DMS53 treated with DMSO at 0.1 percent for 48 hours (cell line): ENCODE data around the gene PAGE1.
"Not testable (repeated sequence)": the region's sequence is repeated elsewhere in the genome, so short reads cannot be mapped to it uniquely, and the experiment has no call there.

Experiments
- DNase-seq: peaks from one replicate; lab custom pipeline; 2025; ENCODE audit not compliant: unreplicated experiment; lab: John Stamatoyannopoulos, UW

The PAGE1 gene

DNA sequence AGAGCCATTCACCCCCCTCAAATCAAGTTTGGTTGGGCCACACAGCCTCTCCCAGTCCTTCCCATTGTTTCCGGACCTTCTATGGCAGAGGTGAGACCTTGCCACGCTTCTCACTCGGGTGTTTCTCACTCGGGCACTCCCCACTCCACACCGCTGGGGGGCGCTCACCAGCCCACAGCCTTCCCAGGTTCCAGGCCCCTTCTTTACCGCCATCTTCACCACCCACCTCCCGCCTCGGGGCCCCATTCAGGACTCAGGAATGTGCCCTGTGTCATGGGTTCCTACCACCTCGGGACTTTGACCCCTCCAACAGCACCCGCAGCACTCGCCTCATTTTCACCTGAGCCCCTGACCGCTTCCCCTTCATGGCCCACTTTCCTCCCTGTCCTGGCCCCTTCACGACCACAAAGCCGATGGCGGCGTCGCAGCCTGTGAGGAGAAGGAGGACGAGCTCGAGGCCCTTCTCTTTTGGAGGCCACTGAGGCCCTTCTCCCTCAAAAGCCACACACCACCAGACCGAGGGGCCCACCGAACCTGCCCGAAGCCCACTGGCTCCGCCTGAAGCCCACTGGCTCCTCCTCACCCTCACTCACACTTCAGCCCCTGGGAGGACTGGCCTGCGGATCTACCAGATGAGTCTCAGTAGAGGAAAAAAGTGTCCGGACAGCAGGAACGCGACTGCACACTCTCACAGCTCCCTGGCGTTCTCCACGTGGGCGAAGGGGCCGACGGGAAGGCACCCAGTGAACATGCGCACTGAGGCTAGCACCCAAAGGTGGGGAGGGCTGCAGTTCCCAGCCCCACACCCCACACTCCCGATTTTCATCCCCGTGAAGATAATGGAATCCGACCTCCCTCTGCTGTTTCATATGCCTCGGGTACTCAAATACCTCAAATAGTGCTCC is at the start of gene PAGE1:
Gene PAGE1 (minus strand): TSS at position 709 of the 905 bp plus-strand sequence. CDS start 1,214 bp downstream, outside the sequence.
- DNase-seq = no peak

DNA sequence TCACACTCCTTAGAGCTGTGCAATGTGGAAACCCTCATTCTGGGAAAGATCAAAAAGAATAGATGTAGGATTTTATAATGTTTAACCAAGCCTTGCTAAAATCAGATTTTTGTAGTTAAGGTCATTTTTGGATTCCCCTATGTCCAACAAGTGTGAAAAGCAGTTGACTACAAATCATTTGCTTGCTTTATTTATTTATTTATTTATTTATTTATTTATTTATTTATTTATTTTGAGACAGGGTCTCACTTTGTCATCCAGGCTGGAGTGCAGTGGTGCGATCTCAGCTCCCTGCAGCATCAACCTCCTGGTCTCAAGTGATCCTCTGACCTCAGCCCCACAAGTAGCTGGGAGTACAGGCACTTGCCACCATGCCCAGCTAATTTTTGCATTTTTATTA is 45.7 kb upstream of the PAGE1 start:
- not testable (repeated sequence) for DNase-seq

DNA sequence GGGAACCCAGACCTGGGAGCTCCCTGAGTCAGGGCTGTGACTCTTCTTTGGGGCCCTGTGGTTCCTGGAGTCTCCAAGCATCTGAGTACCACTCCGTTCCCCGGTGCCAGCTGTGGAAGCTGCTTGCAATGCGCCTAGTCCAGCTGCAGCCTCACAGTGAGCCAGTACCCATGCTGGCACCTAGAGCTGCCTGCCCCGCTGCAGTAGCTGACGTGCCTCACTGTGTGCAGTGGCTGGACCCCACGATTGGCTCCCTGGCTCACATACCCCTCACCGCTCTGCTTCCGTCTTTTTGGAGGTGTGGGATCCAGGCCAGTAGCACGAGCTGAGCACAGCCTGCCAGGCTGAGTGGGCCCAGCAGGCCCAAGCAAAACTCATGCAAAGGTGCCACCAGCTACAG is 32.1 kb upstream of the PAGE1 start:
- no peak for DNase-seq

DNA sequence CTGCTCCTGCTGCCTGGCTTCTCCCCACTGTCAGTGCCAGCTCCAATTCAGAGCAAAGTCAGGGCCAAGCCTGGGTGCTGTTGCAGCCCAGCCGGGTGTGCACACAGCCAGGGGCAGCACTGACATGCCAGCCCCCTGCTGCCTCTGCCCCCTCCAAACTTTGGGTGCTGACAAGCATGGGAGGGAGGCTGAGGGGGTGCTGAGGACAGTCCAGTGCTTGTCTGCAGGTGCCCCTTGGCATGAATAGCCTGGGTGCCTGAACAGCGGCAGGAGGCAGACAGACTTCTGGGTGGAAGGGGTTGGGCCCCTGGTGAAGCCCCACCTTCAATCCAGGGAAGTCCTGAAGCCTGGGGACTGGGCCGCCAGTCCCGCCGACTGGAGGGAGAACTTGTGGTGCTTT is 31.2 kb upstream of the PAGE1 start:
- DNase-seq = no peak

DNA sequence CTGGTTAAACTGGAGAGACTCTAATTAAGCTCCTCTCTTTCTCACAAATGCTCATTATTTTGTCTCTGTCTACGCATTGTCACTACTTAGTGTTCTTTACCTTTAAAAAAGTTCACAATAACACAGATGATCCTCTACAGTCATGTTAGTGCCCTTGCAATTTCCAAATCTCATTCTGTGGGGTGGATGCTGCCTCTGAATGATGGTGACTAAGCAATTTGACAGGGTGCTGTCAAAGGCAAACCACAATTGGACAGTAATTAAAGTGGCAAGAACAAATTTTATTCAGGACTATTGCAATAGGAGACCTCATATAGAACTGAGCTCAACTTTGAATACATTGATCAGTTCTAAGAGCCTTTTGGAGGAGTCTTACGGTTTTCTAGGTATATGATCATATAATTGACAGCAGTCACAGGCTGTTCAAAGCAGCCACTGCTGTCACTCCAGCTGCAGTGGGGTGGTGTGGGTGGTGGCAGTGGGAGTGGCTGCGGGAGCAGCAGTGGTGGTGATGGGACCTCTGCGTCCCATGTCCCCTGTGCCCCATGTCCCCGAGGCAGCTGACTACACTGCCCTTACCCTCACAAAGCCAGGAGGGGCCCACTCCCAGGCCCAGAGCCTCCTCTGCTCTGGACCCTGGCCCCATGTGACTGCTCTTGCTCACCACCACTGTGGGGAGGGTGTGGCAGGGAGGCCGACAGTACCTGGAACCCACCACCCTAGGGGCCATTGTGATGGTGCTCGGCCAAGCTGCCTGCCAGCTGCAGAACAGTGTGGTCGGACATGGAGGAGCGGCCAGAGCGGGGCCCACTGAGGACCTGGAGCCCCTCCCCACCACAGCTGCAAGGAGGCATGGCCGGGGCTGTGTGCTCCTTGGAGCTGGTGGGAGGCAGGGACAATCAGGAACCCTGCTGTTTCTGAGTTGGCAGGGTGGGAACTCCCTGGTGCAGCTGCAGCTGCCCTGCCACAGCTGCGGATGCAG is 30.4 kb upstream of the PAGE1 start:
- no peak for DNase-seq

DNA sequence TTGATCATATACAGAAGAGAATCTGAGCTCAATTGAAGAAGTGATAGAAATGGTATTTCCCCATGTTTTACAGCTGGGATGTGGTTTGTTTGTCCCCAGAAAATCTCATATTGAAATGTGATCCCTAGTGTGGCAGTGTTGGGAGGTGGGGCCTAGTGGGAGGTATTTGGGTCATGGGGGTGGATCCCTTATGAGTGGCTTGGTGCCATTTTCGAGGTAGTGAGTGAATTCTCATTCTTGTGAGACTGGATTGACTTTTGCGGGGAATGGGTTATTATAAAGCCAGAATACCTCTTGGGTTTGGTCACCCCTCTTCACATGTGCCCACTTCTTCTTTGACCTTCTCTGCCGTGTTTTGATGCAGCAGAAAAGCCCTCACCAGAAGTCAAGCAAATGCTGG is 29.6 kb upstream of the PAGE1 start:
- no peak for DNase-seq

- DNase-seq = not testable (repeated sequence)
Measured at GRCh38 chrX:49720106-49720505, 24.3 kb upstream of the PAGE1 start.

GRCh38 chrX:49712577-49712976 is 16.8 kb upstream of the PAGE1 start:
- DNase-seq = no peak

GRCh38 chrX:49710744-49711319 is 15.0 kb upstream of the PAGE1 start:
- peak; percentile 2 for DNase-seq

DNA sequence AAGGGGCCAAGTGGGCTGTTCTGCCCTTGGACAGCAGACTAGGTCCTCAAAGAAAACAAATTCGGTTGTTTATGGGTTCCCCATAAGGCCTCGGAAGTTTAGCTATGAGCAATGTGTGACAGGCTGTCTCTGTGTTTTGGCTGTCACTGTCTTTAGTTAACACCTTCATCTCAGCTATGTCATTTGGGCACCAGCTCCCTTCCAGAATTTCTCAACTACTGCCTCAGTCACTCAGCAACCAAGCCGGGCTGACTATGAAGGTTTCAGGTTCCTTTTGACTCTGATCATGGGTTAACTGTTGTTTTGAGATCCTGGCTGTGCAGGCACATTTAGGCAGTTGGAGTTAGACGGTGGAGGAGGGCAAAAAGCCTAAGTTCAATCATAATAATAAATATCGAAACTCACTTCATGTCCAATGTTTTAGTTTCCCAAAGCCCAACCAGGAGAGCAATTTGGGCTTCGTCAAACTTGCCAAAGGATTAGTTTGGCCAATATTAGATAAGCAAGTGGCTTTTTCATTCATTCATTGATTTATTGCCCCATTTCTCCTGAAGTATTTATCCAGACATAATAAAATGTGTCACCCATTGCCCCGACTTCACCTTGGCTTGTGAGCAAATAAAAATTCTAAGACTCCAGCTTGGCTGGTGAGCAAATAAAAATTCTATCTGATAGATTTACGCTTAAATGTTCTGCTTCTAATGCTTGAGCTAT is 9.1 kb upstream of the PAGE1 start:
- DNase-seq = no peak

DNA sequence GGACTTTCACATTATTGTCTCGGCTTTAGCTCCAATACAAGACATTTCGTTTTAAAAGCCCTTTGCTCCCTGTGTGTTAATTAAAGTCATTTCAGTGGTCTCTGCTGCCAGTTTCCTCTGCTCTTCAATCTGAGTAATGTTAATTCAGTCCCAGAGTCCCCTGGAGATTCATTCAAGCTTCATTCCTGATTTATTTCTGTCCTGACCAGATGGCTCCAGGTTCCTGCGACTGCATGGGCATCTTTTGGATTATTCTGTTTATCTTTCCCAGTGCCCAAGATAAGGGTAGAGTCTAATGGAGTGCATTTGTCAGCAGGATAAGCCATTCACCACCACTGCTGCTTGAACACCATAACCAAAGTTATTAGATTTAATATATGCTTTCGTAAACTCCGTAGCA is 6.1 kb upstream of the PAGE1 start:
- DNase-seq = no peak

DNA sequence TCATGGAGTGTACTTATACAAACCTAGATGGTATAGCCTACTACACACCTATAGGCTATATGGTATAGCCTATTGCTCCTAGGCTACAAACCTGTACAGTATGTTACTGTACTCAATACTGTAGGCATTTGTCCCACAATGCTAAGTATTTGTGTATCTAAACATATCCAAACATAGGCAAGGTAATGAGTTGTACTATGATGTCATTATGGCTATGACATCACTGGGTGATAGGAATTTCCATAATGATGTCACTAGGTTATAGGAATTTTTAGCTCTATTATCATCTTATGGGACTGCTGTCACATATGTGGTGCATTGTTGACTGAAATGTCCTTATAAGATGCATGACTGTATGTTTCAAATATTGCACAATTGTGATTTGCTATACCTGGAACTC is 5.5 kb upstream of the PAGE1 start:
- no peak for DNase-seq

DNA sequence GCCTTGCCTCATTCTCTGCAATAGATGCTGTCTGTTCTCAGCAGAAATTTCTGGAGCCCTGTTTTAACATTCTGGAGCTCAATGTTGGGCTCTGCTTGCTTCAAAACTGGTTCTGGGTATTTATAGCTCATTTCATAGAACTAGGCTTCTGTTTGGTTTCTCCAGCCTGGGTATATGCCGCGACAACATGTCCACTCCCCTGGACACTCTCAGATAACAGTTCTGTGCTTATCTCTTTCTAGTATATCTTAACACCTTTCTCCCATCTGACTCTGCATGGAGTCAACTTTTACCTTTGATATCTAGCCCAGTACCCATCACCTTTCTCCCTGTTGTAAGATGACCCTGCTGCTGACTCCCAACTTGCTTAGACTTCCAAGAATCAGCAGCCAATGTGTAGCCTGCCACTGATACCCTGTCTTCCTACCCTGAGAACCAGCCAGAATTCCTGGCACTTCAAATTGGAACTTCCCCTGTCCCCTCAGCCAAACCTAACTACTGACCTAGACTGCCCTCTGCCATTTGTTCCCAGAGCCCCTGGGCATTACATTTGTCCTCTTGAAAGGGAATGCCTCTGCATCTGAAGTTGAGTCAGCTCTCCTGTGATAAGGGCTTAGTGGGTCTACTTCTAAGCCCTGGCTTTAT is 20.6 kb downstream of the PAGE1 start:
- no peak for DNase-seq

- DNase-seq = no peak
Measured at GRCh38 chrX:49673394-49673793, 22.4 kb downstream of the PAGE1 start.

GRCh38 chrX:49664824-49665223 is 31.0 kb downstream of the PAGE1 start:
- no peak for DNase-seq

- DNase-seq = no peak
Measured at GRCh38 chrX:49661881-49662280, 33.9 kb downstream of the PAGE1 start.

- DNase-seq = no peak
Measured at GRCh38 chrX:49659771-49660170, 36.0 kb downstream of the PAGE1 start.

DNA sequence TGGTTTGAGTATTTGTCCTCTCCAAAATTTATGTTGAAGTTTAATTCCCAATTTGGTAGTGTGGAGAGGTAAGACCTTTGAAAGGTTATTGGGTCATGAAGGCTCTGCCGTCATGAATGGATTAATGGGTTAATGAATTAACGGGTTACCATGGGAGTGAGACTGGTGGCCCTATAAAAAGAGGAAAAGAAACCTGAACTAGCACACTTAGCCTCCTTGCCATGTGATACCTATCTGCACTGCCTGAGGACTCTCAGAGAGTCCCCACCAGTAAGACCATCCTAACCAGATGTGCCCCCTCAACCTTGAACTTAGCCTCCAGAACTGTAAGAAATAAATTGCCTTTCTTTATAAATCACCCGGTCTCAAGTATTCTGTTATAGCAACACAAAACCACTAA is 39.3 kb downstream of the PAGE1 start:
- no peak for DNase-seq

GRCh38 chrX:49644991-49645637 is 50.7 kb downstream of the PAGE1 start:
- no peak for DNase-seq
